OCI-LY7 (cell line): ENCODE measurements around the gene ZNF622.

Experiments used
- CTCF ChIP-seq: fragments of 200-600 bp; sonication (generic); conservative IDR thresholded peaks from 2 replicates; pipeline ENCODE4 v1.5.1; 2014; ENCODE audit warnings: mild to moderate bottlenecking, antibody characterized with exemption, low read length, moderate library complexity, mixed read lengths
- EZH2phosphoT487 ChIP-seq: fragments of 200-600 bp; sonication (generic); IDR thresholded peaks from 2 replicates; pipeline ENCODE4 v1.6.1; 2018; ENCODE audit warnings: low read depth, borderline replicate concordance, mild to moderate bottlenecking, mixed run types, antibody characterized with exemption, low read length, moderate library complexity, mixed read lengths

GRCh38 chr5:16504571-16504970, 39.0 kb upstream of the ZNF622 start:
- TF ChIP-seq CTCF (no peak), EZH2phosphoT487 (no peak)
